SK-N-SH treated with all-trans-retinoic acid at 6 μM for 48 hours (cell line): ENCODE data around the gene KASH5.

Source experiments
- ATAC-seq: fragments of 200-7000 bp; cut with Tn5 transposase; 3 replicates; pipeline ENCODE4 v1.9.1; 2020; ENCODE audit warnings: mild to moderate bottlenecking, moderate library complexity
- ARNTL ChIP-seq: fragments of 450-650 bp; formaldehyde crosslinking; IDR thresholded peaks from 2 replicates; pipeline ENCODE4 v1.5.0; 2020; ENCODE audit warnings: low read depth, mild to moderate bottlenecking, moderate library complexity, borderline replicate concordance
- BACH2 ChIP-seq: fragments of 250-450 bp; sonication (Bioruptor Pico); IDR thresholded peaks from 2 replicates; pipeline ENCODE4 v1.9.0; 2021; ENCODE audit warnings: mild to moderate bottlenecking, borderline replicate concordance
- CSDC2 ChIP-seq: fragments of 250-450 bp; sonication (Bioruptor Pico); IDR thresholded peaks from 2 replicates; pipeline ENCODE4 v1.5.0; 2020; ENCODE audit warnings: mild to moderate bottlenecking, moderate library complexity
- ESRRG ChIP-seq: fragments of 250-450 bp; sonication (Bioruptor Pico); IDR thresholded peaks from 2 replicates; pipeline ENCODE4 v1.6.1; 2021; ENCODE audit warnings: mild to moderate bottlenecking
- GLIS3 ChIP-seq: fragments of 250-450 bp; sonication (Bioruptor Pico); IDR thresholded peaks from 2 replicates; pipeline ENCODE4 v1.5.0; 2020; ENCODE audit warnings: mild to moderate bottlenecking, moderate library complexity
- ISL1 ChIP-seq: fragments of 250-450 bp; sonication (Bioruptor Pico); IDR thresholded peaks from 2 replicates; pipeline ENCODE4 v2.1.2; 2022; ENCODE audit warnings: mild to moderate bottlenecking, moderate library complexity
- OSR1 ChIP-seq: fragments of 250-450 bp; sonication (Bioruptor Pico); IDR thresholded peaks from 2 replicates; pipeline ENCODE4 v1.8.0; 2022; ENCODE audit warnings: moderate library complexity, mild to moderate bottlenecking, inconsistent platforms
- PPARA ChIP-seq: fragments of 250-450 bp; sonication (Bioruptor Pico); IDR thresholded peaks from 2 replicates; pipeline ENCODE4 v1.5.0; 2020; ENCODE audit warnings: mild to moderate bottlenecking, borderline replicate concordance
- RARB ChIP-seq: fragments of 250-450 bp; sonication (Bioruptor Pico); IDR thresholded peaks from 2 replicates; pipeline ENCODE4 v1.8.0; 2021; ENCODE audit warnings: mild to moderate bottlenecking, moderate library complexity
- SNAI2 ChIP-seq: fragments of 250-450 bp; sonication (Bioruptor Pico); IDR thresholded peaks from 2 replicates; pipeline ENCODE4 v1.5.0; 2020; ENCODE audit warnings: mild to moderate bottlenecking, moderate library complexity
- TCF4 ChIP-seq: fragments of 250-450 bp; sonication (Bioruptor Pico); IDR thresholded peaks from 2 replicates; pipeline ENCODE4 v1.8.0; 2021; ENCODE audit warnings: mild to moderate bottlenecking, moderate library complexity, borderline replicate concordance
- TOX ChIP-seq: fragments of 250-450 bp; sonication (Bioruptor Pico); IDR thresholded peaks from 2 replicates; pipeline ENCODE4 v1.8.0; 2021; ENCODE audit warnings: mild to moderate bottlenecking, moderate library complexity, borderline replicate concordance
- ZC3H10 ChIP-seq: fragments of 250-450 bp; sonication (Bioruptor Pico); IDR thresholded peaks from 2 replicates; pipeline ENCODE4 v1.5.1; 2021; ENCODE audit warnings: mild to moderate bottlenecking, moderate library complexity
- ZFP3 ChIP-seq: fragments of 250-450 bp; sonication (Bioruptor Pico); IDR thresholded peaks from 2 replicates; pipeline ENCODE4 v1.5.0; 2020; ENCODE audit warnings: mild to moderate bottlenecking, moderate library complexity
- ZFP30 ChIP-seq: fragments of 450-650 bp; formaldehyde crosslinking; IDR thresholded peaks from 2 replicates; pipeline ENCODE4 v1.5.0; 2022; ENCODE audit warnings: mild to moderate bottlenecking, moderate library complexity
- ZNF565 ChIP-seq: fragments of 450-650 bp; formaldehyde crosslinking; conservative IDR thresholded peaks from 2 replicates; pipeline ENCODE4 v1.5.0; 2020; ENCODE audit warnings: low read depth, mild to moderate bottlenecking, moderate library complexity
- ZNF70 ChIP-seq: fragments of 450-650 bp; formaldehyde crosslinking; IDR thresholded peaks from 2 replicates; pipeline ENCODE4 v1.5.0; 2020; ENCODE audit warnings: mild to moderate bottlenecking, moderate library complexity
- ZNF8 ChIP-seq: fragments of 450-650 bp; formaldehyde crosslinking; IDR thresholded peaks from 2 replicates; pipeline ENCODE4 v1.5.0; 2020; ENCODE audit warnings: mild to moderate bottlenecking, moderate library complexity
- TF ChIP-seq, protein P1 (sequence below): fragments of 250-450 bp; sonication (Bioruptor Pico); IDR thresholded peaks from 2 replicates; pipeline ENCODE4 v1.8.0; 2020; ENCODE audit warnings: mild to moderate bottlenecking, moderate library complexity, borderline replicate concordance
- TF ChIP-seq, protein P2 (sequence below): fragments of 250-450 bp; sonication (Bioruptor Pico); IDR thresholded peaks from 2 replicates; pipeline ENCODE4 v1.5.1; 2020; ENCODE audit warnings: low read depth, mild to moderate bottlenecking, moderate library complexity
- TF ChIP-seq, protein P3 (sequence below): fragments of 250-450 bp; sonication (Bioruptor Pico); IDR thresholded peaks from 2 replicates; pipeline ENCODE4 v1.5.0; 2020; ENCODE audit warnings: mild to moderate bottlenecking, moderate library complexity
- TF ChIP-seq, protein P4 (sequence below): fragments of 250-450 bp; sonication (Bioruptor Pico); IDR thresholded peaks from 2 replicates; pipeline ENCODE4 v1.8.0; 2021; ENCODE audit warnings: low read depth, mild to moderate bottlenecking, moderate library complexity, borderline replicate concordance

KASH5 gene

DNA sequence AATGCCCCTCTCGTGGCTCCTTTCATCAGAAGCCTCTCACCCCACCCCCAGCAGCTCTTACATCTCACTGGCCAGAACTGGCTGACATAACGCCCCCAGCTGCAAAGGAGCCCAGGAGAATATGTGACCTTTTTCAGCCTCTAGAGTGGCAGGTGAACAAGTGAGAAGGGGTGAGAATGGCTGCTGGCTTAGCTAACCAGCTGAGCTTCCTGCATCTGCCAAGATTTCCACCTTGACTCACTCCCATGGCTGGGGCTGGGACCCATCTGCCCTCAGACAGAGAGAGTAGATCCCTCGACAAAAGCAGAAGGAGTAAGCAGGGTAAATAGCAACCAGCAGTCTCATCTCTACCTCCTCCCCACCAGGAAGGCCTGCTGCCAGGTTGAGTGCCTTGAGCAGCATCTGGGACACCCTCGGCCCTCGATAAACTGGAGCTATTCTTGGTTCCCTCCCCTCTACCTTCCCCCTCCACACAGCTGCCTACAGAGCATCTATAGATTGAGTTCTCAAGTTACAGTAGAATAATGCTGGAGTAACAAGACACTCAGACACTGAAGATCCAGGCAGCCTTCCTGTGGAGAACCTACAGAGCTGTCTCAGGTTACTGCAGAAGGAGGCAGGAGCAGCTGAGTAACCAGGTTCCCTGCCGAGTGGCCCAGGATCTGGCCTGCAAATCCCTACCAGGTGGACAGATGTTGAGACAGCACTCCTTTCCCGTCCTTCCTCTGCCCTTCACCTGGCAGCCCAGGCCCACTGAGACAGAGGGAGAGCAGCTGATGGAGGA, 15.5 kb downstream of the KASH5 start:
- peak; percentile 91 for ATAC-seq
- TF ChIP-seq ZNF565 (CRISPR knock-in tag) (no peak), SNAI2 (no peak), ARNTL (CRISPR knock-in tag) (no peak), ZNF8 (CRISPR knock-in tag) (no peak), OSR1 (CRISPR knock-in tag) (no peak), TOX (CRISPR knock-in tag) (no peak)
- TF ChIP-seq, protein P1, sequence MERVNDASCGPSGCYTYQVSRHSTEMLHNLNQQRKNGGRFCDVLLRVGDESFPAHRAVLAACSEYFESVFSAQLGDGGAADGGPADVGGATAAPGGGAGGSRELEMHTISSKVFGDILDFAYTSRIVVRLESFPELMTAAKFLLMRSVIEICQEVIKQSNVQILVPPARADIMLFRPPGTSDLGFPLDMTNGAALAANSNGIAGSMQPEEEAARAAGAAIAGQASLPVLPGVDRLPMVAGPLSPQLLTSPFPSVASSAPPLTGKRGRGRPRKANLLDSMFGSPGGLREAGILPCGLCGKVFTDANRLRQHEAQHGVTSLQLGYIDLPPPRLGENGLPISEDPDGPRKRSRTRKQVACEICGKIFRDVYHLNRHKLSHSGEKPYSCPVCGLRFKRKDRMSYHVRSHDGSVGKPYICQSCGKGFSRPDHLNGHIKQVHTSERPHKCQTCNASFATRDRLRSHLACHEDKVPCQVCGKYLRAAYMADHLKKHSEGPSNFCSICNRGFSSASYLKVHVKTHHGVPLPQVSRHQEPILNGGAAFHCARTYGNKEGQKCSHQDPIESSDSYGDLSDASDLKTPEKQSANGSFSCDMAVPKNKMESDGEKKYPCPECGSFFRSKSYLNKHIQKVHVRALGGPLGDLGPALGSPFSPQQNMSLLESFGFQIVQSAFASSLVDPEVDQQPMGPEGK (CRISPR knock-in tag): no peak

DNA sequence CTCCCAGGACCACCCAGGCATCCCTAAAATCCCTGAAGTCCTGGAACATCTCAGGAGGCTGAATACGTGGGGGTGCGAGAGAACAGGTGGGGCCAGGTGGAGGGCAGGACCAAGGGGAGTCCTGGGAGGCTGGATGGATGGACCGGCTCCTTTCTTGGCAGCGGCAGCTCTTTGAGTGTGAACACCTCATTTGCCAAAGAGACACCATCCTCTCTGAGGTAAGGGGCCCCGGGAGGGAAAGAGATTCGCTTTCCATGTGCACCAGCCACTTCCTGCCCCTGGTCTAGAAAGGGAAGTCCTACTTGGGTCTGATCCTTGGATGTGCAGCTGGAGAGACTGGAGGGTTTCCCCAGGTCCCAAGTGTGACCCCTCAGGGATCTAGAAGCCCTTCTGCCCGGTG, 19.0 kb downstream of the KASH5 start:
- TF ChIP-seq OSR1 (CRISPR knock-in tag) (no peak), GLIS3 (no peak), TOX (CRISPR knock-in tag) (no peak), ISL1 (CRISPR knock-in tag) (no peak), ZC3H10 (CRISPR knock-in tag) (no peak), ZFP3 (CRISPR knock-in tag) (no peak), ZFP30 (no peak), ZNF70 (CRISPR knock-in tag) (no peak), PPARA (no peak), RARB (no peak), CSDC2 (no peak)
- TF ChIP-seq, protein P2, sequence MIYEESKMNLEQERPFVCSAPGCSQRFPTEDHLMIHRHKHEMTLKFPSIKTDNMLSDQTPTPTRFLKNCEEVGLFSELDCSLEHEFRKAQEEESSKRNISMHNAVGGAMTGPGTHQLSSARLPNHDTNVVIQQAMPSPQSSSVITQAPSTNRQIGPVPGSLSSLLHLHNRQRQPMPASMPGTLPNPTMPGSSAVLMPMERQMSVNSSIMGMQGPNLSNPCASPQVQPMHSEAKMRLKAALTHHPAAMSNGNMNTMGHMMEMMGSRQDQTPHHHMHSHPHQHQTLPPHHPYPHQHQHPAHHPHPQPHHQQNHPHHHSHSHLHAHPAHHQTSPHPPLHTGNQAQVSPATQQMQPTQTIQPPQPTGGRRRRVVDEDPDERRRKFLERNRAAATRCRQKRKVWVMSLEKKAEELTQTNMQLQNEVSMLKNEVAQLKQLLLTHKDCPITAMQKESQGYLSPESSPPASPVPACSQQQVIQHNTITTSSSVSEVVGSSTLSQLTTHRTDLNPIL: no peak
- TF ChIP-seq, protein P3, sequence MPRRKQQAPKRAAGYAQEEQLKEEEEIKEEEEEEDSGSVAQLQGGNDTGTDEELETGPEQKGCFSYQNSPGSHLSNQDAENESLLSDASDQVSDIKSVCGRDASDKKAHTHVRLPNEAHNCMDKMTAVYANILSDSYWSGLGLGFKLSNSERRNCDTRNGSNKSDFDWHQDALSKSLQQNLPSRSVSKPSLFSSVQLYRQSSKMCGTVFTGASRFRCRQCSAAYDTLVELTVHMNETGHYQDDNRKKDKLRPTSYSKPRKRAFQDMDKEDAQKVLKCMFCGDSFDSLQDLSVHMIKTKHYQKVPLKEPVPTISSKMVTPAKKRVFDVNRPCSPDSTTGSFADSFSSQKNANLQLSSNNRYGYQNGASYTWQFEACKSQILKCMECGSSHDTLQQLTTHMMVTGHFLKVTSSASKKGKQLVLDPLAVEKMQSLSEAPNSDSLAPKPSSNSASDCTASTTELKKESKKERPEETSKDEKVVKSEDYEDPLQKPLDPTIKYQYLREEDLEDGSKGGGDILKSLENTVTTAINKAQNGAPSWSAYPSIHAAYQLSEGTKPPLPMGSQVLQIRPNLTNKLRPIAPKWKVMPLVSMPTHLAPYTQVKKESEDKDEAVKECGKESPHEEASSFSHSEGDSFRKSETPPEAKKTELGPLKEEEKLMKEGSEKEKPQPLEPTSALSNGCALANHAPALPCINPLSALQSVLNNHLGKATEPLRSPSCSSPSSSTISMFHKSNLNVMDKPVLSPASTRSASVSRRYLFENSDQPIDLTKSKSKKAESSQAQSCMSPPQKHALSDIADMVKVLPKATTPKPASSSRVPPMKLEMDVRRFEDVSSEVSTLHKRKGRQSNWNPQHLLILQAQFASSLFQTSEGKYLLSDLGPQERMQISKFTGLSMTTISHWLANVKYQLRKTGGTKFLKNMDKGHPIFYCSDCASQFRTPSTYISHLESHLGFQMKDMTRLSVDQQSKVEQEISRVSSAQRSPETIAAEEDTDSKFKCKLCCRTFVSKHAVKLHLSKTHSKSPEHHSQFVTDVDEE (CRISPR knock-in tag): no peak
- TF ChIP-seq, protein P1 (CRISPR knock-in tag): no peak
- TF ChIP-seq, protein P4, sequence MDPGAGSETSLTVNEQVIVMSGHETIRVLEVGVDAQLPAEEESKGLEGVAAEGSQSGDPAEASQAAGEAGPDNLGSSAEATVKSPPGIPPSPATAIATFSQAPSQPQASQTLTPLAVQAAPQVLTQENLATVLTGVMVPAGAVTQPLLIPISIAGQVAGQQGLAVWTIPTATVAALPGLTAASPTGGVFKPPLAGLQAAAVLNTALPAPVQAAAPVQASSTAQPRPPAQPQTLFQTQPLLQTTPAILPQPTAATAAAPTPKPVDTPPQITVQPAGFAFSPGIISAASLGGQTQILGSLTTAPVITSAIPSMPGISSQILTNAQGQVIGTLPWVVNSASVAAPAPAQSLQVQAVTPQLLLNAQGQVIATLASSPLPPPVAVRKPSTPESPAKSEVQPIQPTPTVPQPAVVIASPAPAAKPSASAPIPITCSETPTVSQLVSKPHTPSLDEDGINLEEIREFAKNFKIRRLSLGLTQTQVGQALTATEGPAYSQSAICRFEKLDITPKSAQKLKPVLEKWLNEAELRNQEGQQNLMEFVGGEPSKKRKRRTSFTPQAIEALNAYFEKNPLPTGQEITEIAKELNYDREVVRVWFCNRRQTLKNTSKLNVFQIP (CRISPR knock-in tag): no peak
- ATAC-seq: no peak

DNA sequence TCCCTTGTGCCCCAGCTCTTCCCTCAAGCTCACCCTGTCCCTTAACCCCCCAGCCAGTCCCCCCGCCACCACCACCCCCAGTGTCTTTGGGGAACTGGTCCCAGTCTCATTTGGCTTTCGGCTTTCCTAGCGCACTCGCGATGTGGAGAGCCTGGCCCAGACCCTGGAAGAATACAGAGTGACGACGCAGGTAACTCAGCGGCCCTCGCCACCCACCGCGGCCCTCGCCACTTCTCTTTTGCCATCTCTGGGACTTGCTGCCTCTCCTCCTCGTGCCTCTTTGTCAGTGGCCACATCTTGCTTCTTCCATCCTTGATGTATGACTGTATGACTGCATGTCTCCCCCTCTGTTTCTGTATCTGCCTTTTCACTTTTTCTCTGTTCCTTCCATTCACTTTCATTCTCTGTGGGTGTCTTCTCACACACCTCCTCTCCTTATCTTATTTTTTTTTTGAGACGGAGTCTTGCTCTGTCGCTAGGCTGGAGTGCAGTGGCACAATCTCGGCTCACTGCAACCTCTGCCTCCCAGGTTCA, 19.5 kb downstream of the KASH5 start:
- no peak for ATAC-seq
- TF ChIP-seq, protein P4 (CRISPR knock-in tag): no peak
- TF ChIP-seq TCF4 (no peak), BACH2 (CRISPR knock-in tag) (no peak), GLIS3 (no peak), ARNTL (CRISPR knock-in tag) (no peak), SNAI2 (no peak), ESRRG (CRISPR knock-in tag) (no peak), ZNF70 (CRISPR knock-in tag) (no peak), PPARA (no peak), CSDC2 (no peak), ZC3H10 (CRISPR knock-in tag) (no peak)
- TF ChIP-seq, protein P1 (CRISPR knock-in tag): no peak
- TF ChIP-seq, protein P2: no peak
